Esophagus mucosa (tissue), 1 donor: ENCODE measurements around the gene PDIA5. TPM values are rescaled to one million over a fixed set of nuclear protein-coding genes. Genes with fewer than 3 reads are reported as not detected.
A peak's percentile ranks its signal among the peaks of the same experiment; 100 is the strongest.

Experiments
- ATAC-seq: fragments of 200-7000 bp; cut with Tn5 transposase; one replicate; pipeline ENCODE4 v1.9.1; 2020
- total RNA-seq: library from RNA; stranded (reverse); gene quantifications from one replicate; pipeline ENCODE4 v1.2.4, GENCODE V29; 2023
- donor health status: DM: yes; HTN: yes; CAD: no.

Gene PDIA5
- 6.7 TPM for total RNA-seq

GRCh38 chr3:123066896-123067688 is at the start of gene PDIA5:
Gene PDIA5, plus strand, starts transcription at chr3:123067025. Its CDS starts 140 bp downstream, at chr3:123067165.
- peak; percentile 89 for ATAC-seq

GRCh38 chr3:123018683-123019082 is 48.1 kb upstream of the PDIA5 start:
- ATAC-seq = no peak

- ATAC-seq = no peak
These were observed 47.7 kb upstream of the PDIA5 start for GRCh38 chr3:123019161-123019560.

GRCh38 chr3:123019591-123019990 is 47.2 kb upstream of the PDIA5 start:
- ATAC-seq = no peak

GRCh38 chr3:123020709-123021108 is 46.1 kb upstream of the PDIA5 start:
- no peak for ATAC-seq

- no peak for ATAC-seq
These were observed 45.4 kb upstream of the PDIA5 start for GRCh38 chr3:123021388-123021787.

- ATAC-seq = no peak
These were observed 44.8 kb upstream of the PDIA5 start for GRCh38 chr3:123021996-123022510.

- ATAC-seq = no peak
These were observed 42.8 kb upstream of the PDIA5 start for GRCh38 chr3:123024056-123024455.

GRCh38 chr3:123025642-123026521 is 40.9 kb upstream of the PDIA5 start:
- peak; percentile 28 for ATAC-seq

- ATAC-seq = peak; percentile 14
These were observed 40.1 kb upstream of the PDIA5 start for GRCh38 chr3:123026565-123027291.

GRCh38 chr3:123027292-123028232 is 39.3 kb upstream of the PDIA5 start, which contains the start of gene SEMA5B:
Gene SEMA5B, minus strand, starts transcription at chr3:123027763. Its CDS starts 66,500 bp downstream, at chr3:122961263.
- peak; percentile 35 for ATAC-seq

GRCh38 chr3:123028233-123028828 is 38.5 kb upstream of the PDIA5 start:
- peak; percentile 12 for ATAC-seq

- no peak for ATAC-seq
These were observed 35.8 kb upstream of the PDIA5 start for GRCh38 chr3:123031051-123031450.

GRCh38 chr3:123032057-123032456 is 34.8 kb upstream of the PDIA5 start:
- ATAC-seq = no peak

GRCh38 chr3:123034120-123034519 is 32.7 kb upstream of the PDIA5 start:
- no peak for ATAC-seq

- ATAC-seq = no peak
These were observed 31.8 kb upstream of the PDIA5 start for GRCh38 chr3:123034996-123035395.

GRCh38 chr3:123036352-123037014 is 30.3 kb upstream of the PDIA5 start:
- peak; percentile 80 for ATAC-seq

GRCh38 chr3:123037015-123037375 is 29.8 kb upstream of the PDIA5 start:
- no peak for ATAC-seq

- ATAC-seq = no peak
These were observed 28.1 kb upstream of the PDIA5 start for GRCh38 chr3:123038751-123039150.

- ATAC-seq = no peak
These were observed 27.6 kb upstream of the PDIA5 start for GRCh38 chr3:123039178-123039577.
